IgD-negative memory B cell (primary cell): ENCODE results near the gene RANBP3. TPM values are rescaled to one million over a fixed set of nuclear protein-coding genes. Genes with fewer than 3 reads are reported as not detected.
"Not testable (repeated sequence)": the region's sequence is repeated elsewhere in the genome, so short reads cannot be mapped to it uniquely, and the experiment has no call there.

ENCODE experiments used
- H3K27ac Mint-ChIP-seq, 3 donors: one replicate each; pipeline ENCODE4 v1.8.0; 2020 to 2022; ENCODE audit warnings: mild to moderate bottlenecking in 3 of 3, mixed read lengths in 3 of 3, moderate library complexity in 1 of 3
- H3K27me3 Mint-ChIP-seq: one replicate; pipeline ENCODE4 v1.8.0; 2021; ENCODE audit warnings: mixed read lengths
- H3K36me3 Mint-ChIP-seq: one replicate; pipeline ENCODE4 v1.8.0; 2020; ENCODE audit warnings: mild to moderate bottlenecking, mixed read lengths
- H3K4me1 Mint-ChIP-seq, 3 donors: one replicate each; pipeline ENCODE4 v1.8.0; 2020 to 2022; ENCODE audit warnings: mixed read lengths in 3 of 3, mild to moderate bottlenecking in 1 of 3
- H3K4me3 Mint-ChIP-seq, 4 donors: one replicate each; pipeline ENCODE4 v1.8.0; 2020 to 2022; ENCODE audit warnings: mild to moderate bottlenecking in 4 of 4, mixed read lengths in 4 of 4, moderate library complexity in 3 of 4
- H3K9me3 Mint-ChIP-seq, 3 donors: one replicate each; pipeline ENCODE4 v1.8.0; 2020 to 2021; ENCODE audit warnings: mixed read lengths in 3 of 3, mild to moderate bottlenecking in 1 of 3
- polyA plus RNA-seq: library from polyadenylated mRNA; unstranded; fragments of 300-500 nt; fragmentation: Illumina TruSeq; gene quantifications from one replicate; pipeline ENCODE4 v1.2.3, GENCODE V29; 2021

RANBP3 gene
- polyA plus RNA-seq, 1 donor from 2014 or later = 9.4 TPM

DNA sequence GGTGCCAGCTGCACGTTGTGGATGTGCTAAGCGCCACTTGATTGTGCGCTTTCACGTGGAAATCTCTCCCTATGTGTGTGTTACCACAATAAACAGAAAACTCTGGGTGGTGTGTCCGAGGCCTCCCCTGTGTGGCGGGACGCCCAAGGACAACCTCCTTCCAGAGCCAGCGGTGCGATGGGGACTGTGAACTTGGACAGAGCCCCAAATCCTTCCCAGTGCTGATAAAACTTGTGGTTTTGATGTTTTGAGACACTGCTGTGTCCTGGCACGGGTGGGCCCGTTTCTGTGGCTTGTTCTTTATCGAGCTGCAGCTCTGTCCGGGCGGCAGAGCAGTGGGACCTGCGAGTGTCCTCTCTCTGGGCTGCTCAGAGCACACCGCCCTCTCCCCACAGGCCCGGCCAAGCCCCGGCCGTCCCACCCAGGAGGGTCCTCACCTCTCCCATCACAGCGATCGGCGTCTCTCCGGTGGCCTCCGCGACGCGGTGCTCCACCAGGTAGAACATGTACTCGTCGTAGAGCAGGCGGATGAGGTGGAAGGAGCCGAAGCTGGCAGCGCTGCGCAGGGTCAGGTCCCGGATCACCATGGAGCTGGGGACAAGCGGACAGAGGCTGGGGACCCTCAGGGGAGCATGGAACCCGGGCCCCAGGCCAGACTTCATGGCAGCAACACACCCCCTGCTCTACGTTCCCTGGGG, 18.8 kb upstream of the RANBP3 start:
- no peaks in the 10 kb centered on the region for H3K4me1 Mint-ChIP-seq
- no peak overlapping the region for H3K4me3 Mint-ChIP-seq
- H3K27ac Mint-ChIP-seq = no peak overlapping the region
- peaks cover 0 to 4% (median 4%) of the 10 kb centered on the region in 3 donors for H3K9me3 Mint-ChIP-seq
- no peaks in the 10 kb centered on the region for H3K27me3 Mint-ChIP-seq
- H3K36me3 Mint-ChIP-seq = no peaks in the 10 kb centered on the region

GRCh38 chr19:5996102-5996501, 18.2 kb upstream of the RANBP3 start:
- no peaks in the 10 kb centered on the region for H3K27me3 Mint-ChIP-seq
- no peaks in the 10 kb centered on the region for H3K4me1 Mint-ChIP-seq
- no peak overlapping the region for H3K4me3 Mint-ChIP-seq
- no peaks in the 10 kb centered on the region for H3K36me3 Mint-ChIP-seq
- no peak overlapping the region for H3K27ac Mint-ChIP-seq
- H3K9me3 Mint-ChIP-seq = peaks cover 0 to 4% (median 4%) of the 10 kb centered on the region in 3 donors

GRCh38 chr19:5995606-5996005, 17.7 kb upstream of the RANBP3 start:
- no peaks in the 10 kb centered on the region for H3K36me3 Mint-ChIP-seq
- H3K4me3 Mint-ChIP-seq = no peak overlapping the region
- H3K4me1 Mint-ChIP-seq = no peaks in the 10 kb centered on the region
- H3K27ac Mint-ChIP-seq = no peak overlapping the region
- no peaks in the 10 kb centered on the region for H3K27me3 Mint-ChIP-seq
- H3K9me3 Mint-ChIP-seq = peaks cover 0 to 4% (median 2%) of the 10 kb centered on the region in 3 donors

DNA sequence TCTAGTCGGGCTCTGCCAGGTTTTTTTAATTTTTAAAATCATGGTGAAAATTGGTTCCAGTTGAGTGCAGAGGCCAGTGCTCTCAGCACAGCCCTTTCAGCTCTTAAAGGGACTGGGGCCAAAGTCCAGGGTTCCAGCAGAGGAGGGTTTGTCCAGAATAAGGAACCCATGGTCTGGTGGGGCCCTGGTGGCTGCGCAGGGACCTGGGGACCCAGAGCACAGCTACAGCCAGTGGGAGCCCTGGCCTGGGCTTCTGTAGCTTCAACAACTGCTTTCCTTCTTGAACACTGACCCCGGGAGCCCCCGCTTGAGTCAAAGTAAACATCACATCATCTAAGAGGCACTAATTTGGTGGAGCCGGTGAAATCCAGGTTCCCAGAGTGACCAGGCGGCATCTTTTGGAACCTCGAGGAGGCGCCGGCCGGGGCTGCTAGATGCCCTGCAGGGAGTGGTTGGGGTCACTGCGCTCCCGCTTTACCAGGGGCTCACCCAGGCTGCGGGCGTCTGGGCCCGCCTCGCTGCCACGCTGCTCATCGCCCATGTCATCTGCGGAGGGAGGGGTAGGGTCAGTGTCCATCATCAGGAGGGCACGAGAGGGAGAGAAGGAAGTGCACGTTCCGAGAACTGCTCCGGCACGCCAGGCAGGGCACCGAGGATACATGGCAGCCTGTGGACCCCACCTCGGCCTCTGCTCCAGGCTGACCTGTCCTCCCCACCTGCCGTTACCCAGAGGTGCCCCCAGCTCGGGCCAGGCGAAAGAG, 16.6 kb upstream of the RANBP3 start:
- H3K4me1 Mint-ChIP-seq = no peaks in the 10 kb centered on the region
- H3K9me3 Mint-ChIP-seq = peaks cover 0 to 3% (median 0%) of the 10 kb centered on the region in 3 donors

DNA sequence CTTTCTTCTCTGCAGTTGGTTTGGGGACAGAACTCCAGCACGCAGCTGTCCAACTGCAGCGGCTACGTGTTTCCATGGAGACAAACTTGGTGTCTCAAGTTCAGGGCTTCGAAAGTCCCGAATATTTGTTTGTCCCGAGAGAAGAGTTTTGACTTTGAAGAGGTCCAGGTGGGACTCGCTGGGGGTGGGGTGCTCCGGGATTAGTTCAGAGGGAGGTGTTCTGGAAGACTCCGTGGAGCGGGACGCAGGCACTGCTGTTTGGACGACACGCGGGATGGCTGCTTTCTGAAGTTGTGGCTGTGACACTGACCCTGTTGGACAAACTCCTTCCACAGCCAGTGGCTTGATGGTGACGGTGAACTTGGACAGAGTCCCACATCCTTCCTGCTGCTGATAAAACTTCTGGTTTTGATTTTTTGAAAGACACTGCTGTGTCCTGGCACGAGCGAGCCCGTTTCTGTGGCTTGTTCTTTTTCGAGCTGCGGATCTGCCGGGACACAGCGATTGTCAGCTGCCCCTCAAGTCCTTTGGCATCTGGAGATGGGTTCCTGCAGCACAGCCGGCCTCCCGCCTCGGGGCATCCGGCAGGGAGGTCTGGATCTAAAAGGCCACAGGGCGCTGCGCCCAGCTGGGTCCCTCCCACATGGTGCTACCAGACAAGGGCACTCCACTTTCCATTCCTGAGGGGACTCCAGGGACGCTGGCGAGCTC, 15.9 kb upstream of the RANBP3 start:
- peak overlapping the region in 1 of 4 donors; percentile 32 for H3K4me3 Mint-ChIP-seq
- no peaks in the 10 kb centered on the region for H3K36me3 Mint-ChIP-seq
- peaks cover 2% of the 10 kb centered on the region for H3K27me3 Mint-ChIP-seq
- H3K27ac Mint-ChIP-seq = no peak overlapping the region
- H3K9me3 Mint-ChIP-seq = no peaks in the 10 kb centered on the region
- H3K4me1 Mint-ChIP-seq = no peaks in the 10 kb centered on the region

More for the DNA sequence above, 16.6 kb upstream of the RANBP3 start:
- Mint-ChIP-seq H3K27ac (no peak overlapping the region), H3K27me3 (no peaks in the 10 kb centered on the region), H3K36me3 (no peaks in the 10 kb centered on the region), H3K4me3 (no peak overlapping the region)

GRCh38 chr19:5993201-5993600, 15.3 kb upstream of the RANBP3 start:
- peak overlapping the region in 1 of 4 donors; percentile 32 for H3K4me3 Mint-ChIP-seq
- H3K36me3 Mint-ChIP-seq = no peaks in the 10 kb centered on the region
- no peaks in the 10 kb centered on the region for H3K9me3 Mint-ChIP-seq
- peaks cover 4% of the 10 kb centered on the region for H3K27me3 Mint-ChIP-seq
- peak overlapping the region in 1 of 3 donors; percentile 43 for H3K27ac Mint-ChIP-seq
- H3K4me1 Mint-ChIP-seq = no peaks in the 10 kb centered on the region

DNA sequence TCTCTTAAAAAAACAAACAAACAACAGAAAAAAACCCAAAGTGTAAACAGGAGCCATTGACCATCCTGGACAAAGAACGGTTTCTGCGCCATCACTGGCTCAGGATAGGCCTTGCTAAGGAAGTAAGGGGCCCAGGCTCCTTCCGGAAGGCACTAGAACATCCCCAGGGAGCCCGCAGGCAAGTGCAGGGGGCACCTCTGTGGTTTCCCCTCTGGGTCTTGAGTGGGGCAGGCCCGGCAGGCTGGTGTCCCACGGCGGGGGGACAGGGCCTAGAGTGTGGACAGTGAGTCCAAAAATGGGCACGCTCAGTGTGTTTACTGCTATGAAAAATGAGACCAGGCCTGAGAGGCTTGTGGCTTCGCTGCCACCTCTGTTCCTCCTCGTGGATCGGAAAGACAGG, 14.8 kb upstream of the RANBP3 start:
- Mint-ChIP-seq H3K27ac (peak overlapping the region in 1 of 3 donors; percentile 43), H3K36me3 (no peaks in the 10 kb centered on the region), H3K27me3 (peaks cover 4% of the 10 kb centered on the region), H3K9me3 (no peaks in the 10 kb centered on the region), H3K4me1 (peaks cover 0 to 2% (median 1%) of the 10 kb centered on the region in 3 donors), H3K4me3 (peak overlapping the region in 1 of 4 donors; percentile 28)

DNA sequence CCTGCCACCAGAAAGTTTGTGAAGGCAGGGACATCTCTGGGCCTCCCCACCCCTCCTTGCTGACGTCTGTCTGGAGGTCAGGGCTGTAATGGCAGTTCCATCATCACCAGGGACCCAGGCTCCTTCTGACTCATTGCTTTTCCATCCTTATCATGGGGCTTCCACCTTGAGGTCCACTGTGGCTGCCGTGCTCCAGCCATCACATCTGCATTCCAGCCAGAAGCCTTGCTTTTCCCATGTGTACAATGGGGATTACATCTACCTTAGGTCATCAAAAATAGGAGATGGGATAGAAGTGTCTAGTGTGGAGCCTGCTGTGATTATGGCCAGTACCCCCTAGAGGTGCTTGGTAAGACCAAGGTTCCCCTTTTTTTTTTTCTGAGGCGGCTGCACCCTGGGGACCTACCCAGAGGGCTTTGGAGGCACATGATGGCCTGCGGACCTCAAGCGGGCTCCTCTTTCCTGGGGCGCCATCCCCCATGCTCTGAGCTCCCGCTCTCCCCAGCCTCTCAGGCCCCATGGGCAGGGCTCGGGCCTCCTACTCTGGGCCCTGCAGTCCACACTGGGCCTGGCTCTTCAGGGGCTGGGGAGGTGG, 13.4 kb upstream of the RANBP3 start:
- H3K27ac Mint-ChIP-seq = no peak overlapping the region
- no peaks in the 10 kb centered on the region for H3K9me3 Mint-ChIP-seq
- no peaks in the 10 kb centered on the region for H3K36me3 Mint-ChIP-seq
- peaks cover 2 to 10% (median 7%) of the 10 kb centered on the region in 3 donors for H3K4me1 Mint-ChIP-seq
- no peak overlapping the region for H3K4me3 Mint-ChIP-seq
- peaks cover 4% of the 10 kb centered on the region for H3K27me3 Mint-ChIP-seq

DNA sequence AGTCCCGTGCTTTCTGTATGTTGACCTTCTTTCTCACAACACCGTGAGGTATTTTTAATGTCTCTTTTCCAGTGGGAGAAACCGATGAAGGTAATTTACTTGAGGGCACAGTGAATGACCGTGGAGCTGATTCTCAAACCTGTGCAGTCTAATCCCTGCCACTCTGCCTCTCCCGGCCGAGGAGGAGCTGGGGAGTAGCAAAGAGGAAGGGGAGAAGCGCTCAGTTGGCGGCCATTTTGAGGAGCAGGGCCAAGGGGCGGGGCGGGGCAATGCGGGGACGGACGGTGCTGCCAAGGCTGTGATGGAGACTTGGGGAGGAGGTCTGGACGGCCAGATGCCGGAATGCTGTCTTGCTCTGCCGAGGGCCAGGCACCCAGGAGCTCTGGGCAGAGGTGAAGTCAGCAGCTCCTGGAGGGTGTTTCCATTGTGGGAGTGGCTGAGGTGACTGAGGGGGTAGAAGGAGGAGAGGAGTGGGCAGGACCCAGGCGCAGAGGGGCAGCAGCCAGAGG, 12.4 kb upstream of the RANBP3 start:
- no peaks in the 10 kb centered on the region for H3K9me3 Mint-ChIP-seq
- peaks cover 2 to 10% (median 7%) of the 10 kb centered on the region in 3 donors for H3K4me1 Mint-ChIP-seq
- H3K27me3 Mint-ChIP-seq = peaks cover 4% of the 10 kb centered on the region
- H3K27ac Mint-ChIP-seq = no peak overlapping the region
- peak overlapping the region in 2 of 4 donors; percentile 16 to 76 for H3K4me3 Mint-ChIP-seq
- no peaks in the 10 kb centered on the region for H3K36me3 Mint-ChIP-seq

- H3K36me3 Mint-ChIP-seq = no peaks in the 10 kb centered on the region
- no peaks in the 10 kb centered on the region for H3K9me3 Mint-ChIP-seq
- peaks cover 4% of the 10 kb centered on the region for H3K27me3 Mint-ChIP-seq
- H3K4me3 Mint-ChIP-seq = peak overlapping the region in 1 of 4 donors; percentile 16
- H3K4me1 Mint-ChIP-seq = peaks cover 2 to 10% (median 7%) of the 10 kb centered on the region in 3 donors
- peak overlapping the region in 1 of 3 donors; percentile 68 for H3K27ac Mint-ChIP-seq
These were observed 11.6 kb upstream of the RANBP3 start for GRCh38 chr19:5989388-5990074.

- Mint-ChIP-seq H3K27ac (peak overlapping the region in 1 of 3 donors; percentile 67), H3K9me3 (no peaks in the 10 kb centered on the region), H3K4me1 (peaks cover 2 to 10% (median 7%) of the 10 kb centered on the region in 3 donors)
These were observed 10.8 kb upstream of the RANBP3 start for GRCh38 chr19:5988517-5989387.

DNA sequence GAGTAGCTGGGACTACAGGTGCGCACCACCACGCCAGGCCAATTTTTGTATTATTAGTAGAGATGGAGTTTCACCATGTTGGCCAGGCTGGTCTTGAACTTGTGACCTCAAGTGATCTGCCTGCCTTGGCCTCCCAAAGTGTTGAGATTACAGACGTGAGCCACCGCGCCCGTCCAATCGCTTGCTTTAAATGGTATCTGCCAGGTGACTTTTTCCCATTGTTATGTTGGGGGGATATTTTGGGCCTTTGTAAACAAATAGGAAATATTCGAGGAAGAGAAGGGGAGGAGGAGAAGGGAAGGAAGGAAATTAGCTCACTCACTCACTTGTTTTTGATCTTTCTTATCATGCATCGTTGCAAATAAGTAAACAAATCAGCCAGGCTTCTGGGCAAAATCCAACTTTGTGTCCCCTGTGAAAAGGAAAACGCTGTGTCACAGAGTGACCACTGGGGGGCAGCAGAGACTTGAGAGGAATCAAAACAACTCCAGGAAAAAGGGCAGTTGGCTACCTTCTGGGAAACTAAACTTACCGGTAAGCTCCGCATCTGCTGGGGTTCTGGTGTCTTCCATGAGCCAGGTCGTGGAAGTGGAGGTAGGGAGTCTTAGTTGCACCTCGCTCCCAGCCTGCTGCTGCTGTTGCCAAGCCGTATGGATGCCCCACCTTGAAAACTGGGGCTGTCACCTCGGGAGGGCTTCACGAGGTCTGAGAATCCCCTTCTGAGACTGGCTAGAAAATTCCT, 9.3 kb upstream of the RANBP3 start:
- no peaks in the 10 kb centered on the region for H3K9me3 Mint-ChIP-seq
- H3K27me3 Mint-ChIP-seq = peaks cover 4% of the 10 kb centered on the region
- peak overlapping the region; percentile 28 to 84 (median 78) for H3K4me3 Mint-ChIP-seq
- peaks cover 2 to 10% (median 7%) of the 10 kb centered on the region in 3 donors for H3K4me1 Mint-ChIP-seq
- H3K27ac Mint-ChIP-seq = peak overlapping the region in 1 of 3 donors; percentile 14
- no peaks in the 10 kb centered on the region for H3K36me3 Mint-ChIP-seq

More at GRCh38 chr19:5988517-5989387, 10.8 kb upstream of the RANBP3 start:
- H3K4me3 Mint-ChIP-seq = peak overlapping the region in 2 of 4 donors; percentile 16 to 67
- H3K36me3 Mint-ChIP-seq = no peaks in the 10 kb centered on the region
- peaks cover 4% of the 10 kb centered on the region for H3K27me3 Mint-ChIP-seq

- H3K4me1 Mint-ChIP-seq, H3K4me3 Mint-ChIP-seq, H3K27me3 Mint-ChIP-seq, H3K36me3 Mint-ChIP-seq, H3K27ac Mint-ChIP-seq, H3K9me3 Mint-ChIP-seq: not testable (repeated sequence)
These were observed 7.9 kb upstream of the RANBP3 start for GRCh38 chr19:5985837-5986236.
